Endodermal cell (in vitro differentiated cells): ENCODE results near the gene IL1RAP. TPM values are rescaled to one million over a fixed set of nuclear protein-coding genes. Genes with fewer than 3 reads are reported as not detected.

Experiments used
- DNase-seq: peaks from one replicate; pipeline ENCODE4 v3.0.0-alpha.2; 2017
- H3K27ac ChIP-seq: 2 replicates; pipeline ENCODE4 v1.5.1; 2013; ENCODE audit warnings: mild to moderate bottlenecking, low read depth, low read length, moderate library complexity
- H3K27me3 ChIP-seq: 2 replicates; pipeline ENCODE4 v1.6.1; 2013; ENCODE audit warnings: mild to moderate bottlenecking, low read length, moderate library complexity; ENCODE audit not compliant: insufficient read depth, control insufficient read depth, poor library complexity, severe bottlenecking
- H3K36me3 ChIP-seq: 2 replicates; pipeline ENCODE4 v1.7.0; 2013; ENCODE audit warnings: mild to moderate bottlenecking, low read length, moderate library complexity; ENCODE audit not compliant: control insufficient read depth, insufficient read depth
- H3K4me1 ChIP-seq: one replicate; pipeline ENCODE4 v1.7.0; 2013; ENCODE audit warnings: low read length; ENCODE audit not compliant: control insufficient read depth, insufficient read depth
- H3K4me3 ChIP-seq: 2 replicates; pipeline ENCODE4 v1.5.1; 2013; ENCODE audit warnings: mild to moderate bottlenecking, low read length, moderate library complexity
- H3K9ac ChIP-seq: 2 replicates; pipeline ENCODE4 v1.6.1; 2013; ENCODE audit warnings: mild to moderate bottlenecking, low read length, moderate library complexity; ENCODE audit not compliant: poor library complexity, severe bottlenecking; ENCODE audit errors: extremely low read depth
- H3K9me3 ChIP-seq: 2 replicates; pipeline ENCODE4 v1.6.1; 2013; ENCODE audit warnings: mild to moderate bottlenecking, low read length, moderate library complexity; ENCODE audit not compliant: control insufficient read depth
- H3K27ac Mint-ChIP-seq: 2 replicates; pipeline ENCODE4 v1.8.0; 2020; ENCODE audit warnings: mixed read lengths
- H3K27me3 Mint-ChIP-seq: 2 replicates; pipeline ENCODE4 v1.8.0; 2021; ENCODE audit warnings: mild to moderate bottlenecking, mixed read lengths; ENCODE audit not compliant: insufficient read depth
- H3K36me3 Mint-ChIP-seq: 2 replicates; pipeline ENCODE4 v1.8.0; 2020; ENCODE audit warnings: low read depth, mixed read lengths
- H3K4me1 Mint-ChIP-seq: 2 replicates; pipeline ENCODE4 v1.8.0; 2020; ENCODE audit warnings: mixed read lengths
- H3K4me3 Mint-ChIP-seq: 2 replicates; pipeline ENCODE4 v1.8.0; 2020; ENCODE audit warnings: mild to moderate bottlenecking, moderate library complexity, mixed read lengths
- H3K9me3 Mint-ChIP-seq: 2 replicates; pipeline ENCODE4 v1.8.0; 2020; ENCODE audit warnings: mild to moderate bottlenecking, mixed read lengths
- WGBS, 2 experiments: methylation state at CpG; one replicate each; pipeline versions ENCODE4 v1.1.5 to v1.1.7; 2013; ENCODE audit warnings: missing lambda C conversion rate in 2 of 2, mixed read lengths in 1 of 2; ENCODE audit not compliant: insufficient coverage in 1 of 2, insufficient read length in 1 of 2; 5-methylcytosine and 5-hydroxymethylcytosine counted together
- total RNA-seq, 2 donors: library from RNA; stranded (reverse); fragmentation: NEBNext Ultra II Directional in 1 of 2; extraction: Animal tissue kit (Norgen Biotek cat#: 25700) in 1 of 2; gene quantifications; 2 replicates in 1 of 2; 3 replicates in 1 of 2; pipeline ENCODE4 v1.2.1, GENCODE V29; 2021
- TF ChIP-seq, protein P1 (sequence below): fragments of 200-600 bp; sonication (generic); conservative IDR thresholded peaks from 2 replicates; pipeline ENCODE4 v1.5.0; 2021; ENCODE audit warnings: antibody characterized with exemption, mild to moderate bottlenecking

IL1RAP gene
- total RNA-seq, 2 donors from 2014 or later = 2.6 to 6.0 TPM

DNA sequence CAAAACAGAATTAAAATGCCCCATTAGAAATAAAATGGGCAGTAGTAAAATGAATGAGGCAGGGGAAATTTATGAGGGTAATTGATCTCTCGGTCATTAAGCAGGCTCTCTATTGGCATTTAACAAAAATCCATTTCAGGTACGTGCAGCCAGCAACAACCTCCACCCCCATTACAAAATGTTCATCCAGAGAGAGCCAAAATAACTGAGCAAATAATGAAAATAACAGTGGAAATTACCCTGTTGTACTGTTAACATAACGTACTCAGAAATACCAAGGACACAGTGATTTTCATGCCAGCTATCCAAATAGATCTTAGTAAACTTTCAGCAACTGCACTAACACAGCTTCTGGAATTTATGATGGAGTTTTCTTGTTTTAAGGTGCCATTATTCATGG is 127.7 kb downstream of the IL1RAP start:
- Histone ChIP-seq H3K9ac (no peak overlapping the region), H3K4me3 (no peak overlapping the region), H3K9me3 (no peaks in the 10 kb centered on the region), H3K27me3 (no peaks in the 10 kb centered on the region), H3K36me3 (no peaks in the 10 kb centered on the region), H3K27ac (no peak overlapping the region), H3K4me1 (no peaks in the 10 kb centered on the region)
- Mint-ChIP-seq H3K36me3 (no peaks in the 10 kb centered on the region), H3K27me3 (no peaks in the 10 kb centered on the region), H3K9me3 (no peaks in the 10 kb centered on the region), H3K4me3 (no peak overlapping the region), H3K4me1 (peaks cover 13% of the 10 kb centered on the region), H3K27ac (no peak overlapping the region)
- DNase-seq = no peak
- TF ChIP-seq, protein P1, sequence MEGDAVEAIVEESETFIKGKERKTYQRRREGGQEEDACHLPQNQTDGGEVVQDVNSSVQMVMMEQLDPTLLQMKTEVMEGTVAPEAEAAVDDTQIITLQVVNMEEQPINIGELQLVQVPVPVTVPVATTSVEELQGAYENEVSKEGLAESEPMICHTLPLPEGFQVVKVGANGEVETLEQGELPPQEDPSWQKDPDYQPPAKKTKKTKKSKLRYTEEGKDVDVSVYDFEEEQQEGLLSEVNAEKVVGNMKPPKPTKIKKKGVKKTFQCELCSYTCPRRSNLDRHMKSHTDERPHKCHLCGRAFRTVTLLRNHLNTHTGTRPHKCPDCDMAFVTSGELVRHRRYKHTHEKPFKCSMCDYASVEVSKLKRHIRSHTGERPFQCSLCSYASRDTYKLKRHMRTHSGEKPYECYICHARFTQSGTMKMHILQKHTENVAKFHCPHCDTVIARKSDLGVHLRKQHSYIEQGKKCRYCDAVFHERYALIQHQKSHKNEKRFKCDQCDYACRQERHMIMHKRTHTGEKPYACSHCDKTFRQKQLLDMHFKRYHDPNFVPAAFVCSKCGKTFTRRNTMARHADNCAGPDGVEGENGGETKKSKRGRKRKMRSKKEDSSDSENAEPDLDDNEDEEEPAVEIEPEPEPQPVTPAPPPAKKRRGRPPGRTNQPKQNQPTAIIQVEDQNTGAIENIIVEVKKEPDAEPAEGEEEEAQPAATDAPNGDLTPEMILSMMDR = no peak
- 98% methylated on average over 3 of the region's 3 CpGs; no CpG with 5 or more reads in 1 of the 2 experiments for WGBS, 2 experiments

DNA sequence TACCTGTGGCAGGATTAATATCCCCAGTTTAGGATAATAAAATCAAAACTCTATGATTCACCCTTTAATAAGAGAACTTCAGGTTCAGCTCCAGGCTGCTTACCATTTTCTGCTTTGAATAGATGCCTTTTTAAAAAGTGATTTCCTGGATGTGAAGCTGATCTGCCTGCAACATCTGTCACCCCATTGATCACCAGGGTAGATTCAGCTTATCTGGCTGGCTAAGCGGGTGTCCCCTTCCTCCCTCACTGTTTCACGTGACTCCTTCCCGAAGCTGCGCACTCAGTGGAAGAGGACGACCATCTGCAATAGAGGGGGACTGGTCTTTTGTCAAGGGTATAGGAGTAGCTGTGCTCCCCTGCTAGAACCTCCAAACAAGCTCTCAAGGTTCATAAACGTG is 128.1 kb downstream of the IL1RAP start:
- Histone ChIP-seq H3K4me3 (no peak overlapping the region), H3K4me1 (no peaks in the 10 kb centered on the region), H3K27me3 (no peaks in the 10 kb centered on the region), H3K9me3 (no peaks in the 10 kb centered on the region), H3K27ac (no peak overlapping the region), H3K36me3 (no peaks in the 10 kb centered on the region), H3K9ac (no peak overlapping the region)
- TF ChIP-seq, protein P1 = no peak
- Mint-ChIP-seq H3K4me3 (no peak overlapping the region), H3K4me1 (peaks cover 13% of the 10 kb centered on the region), H3K27me3 (no peaks in the 10 kb centered on the region), H3K36me3 (no peaks in the 10 kb centered on the region), H3K9me3 (no peaks in the 10 kb centered on the region), H3K27ac (no peak overlapping the region)
- 93 to 95% methylated on average over 6 of the region's 6 CpGs for WGBS, 2 experiments
- no peak for DNase-seq

DNA sequence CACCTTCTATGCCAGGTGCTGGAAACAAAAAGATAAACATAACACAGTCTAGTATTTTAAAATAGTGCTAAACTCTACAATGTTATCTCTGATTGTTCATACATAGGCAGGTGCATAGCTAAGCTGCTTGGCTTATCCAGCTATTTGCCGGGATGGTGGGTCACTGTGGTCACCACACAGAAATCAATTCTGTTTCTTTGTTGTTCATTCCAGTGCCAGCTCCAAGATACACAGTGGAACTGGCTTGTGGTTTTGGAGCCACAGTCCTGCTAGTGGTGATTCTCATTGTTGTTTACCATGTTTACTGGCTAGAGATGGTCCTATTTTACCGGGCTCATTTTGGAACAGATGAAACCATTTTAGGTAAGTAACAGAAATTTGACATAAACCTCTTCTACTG is 130.2 kb downstream of the IL1RAP start:
- Mint-ChIP-seq H3K27me3 (no peaks in the 10 kb centered on the region), H3K27ac (no peak overlapping the region), H3K36me3 (no peaks in the 10 kb centered on the region), H3K9me3 (no peaks in the 10 kb centered on the region), H3K4me3 (no peak overlapping the region), H3K4me1 (peaks cover 8% of the 10 kb centered on the region)
- no peaks in the 10 kb centered on the region for H3K36me3 ChIP-seq
- no peaks in the 10 kb centered on the region for H3K4me1 ChIP-seq
- 86 to 99% methylated on average over 1 to 2 of the region's 2 CpGs for WGBS, 2 experiments
- H3K9ac ChIP-seq = no peak overlapping the region
- no peak for DNase-seq
- no peak overlapping the region for H3K4me3 ChIP-seq
- no peaks in the 10 kb centered on the region for H3K9me3 ChIP-seq
- no peak overlapping the region for H3K27ac ChIP-seq
- H3K27me3 ChIP-seq = no peaks in the 10 kb centered on the region
- TF ChIP-seq, protein P1 = no peak
